SKM-1 (cell line): Measurements from ENCODE around the gene FLCN.

Experiments used
- DNase-seq: peaks from one replicate; lab custom pipeline; 2025; ENCODE audit not compliant: unreplicated experiment; lab: John Stamatoyannopoulos, UW

FLCN gene

DNA sequence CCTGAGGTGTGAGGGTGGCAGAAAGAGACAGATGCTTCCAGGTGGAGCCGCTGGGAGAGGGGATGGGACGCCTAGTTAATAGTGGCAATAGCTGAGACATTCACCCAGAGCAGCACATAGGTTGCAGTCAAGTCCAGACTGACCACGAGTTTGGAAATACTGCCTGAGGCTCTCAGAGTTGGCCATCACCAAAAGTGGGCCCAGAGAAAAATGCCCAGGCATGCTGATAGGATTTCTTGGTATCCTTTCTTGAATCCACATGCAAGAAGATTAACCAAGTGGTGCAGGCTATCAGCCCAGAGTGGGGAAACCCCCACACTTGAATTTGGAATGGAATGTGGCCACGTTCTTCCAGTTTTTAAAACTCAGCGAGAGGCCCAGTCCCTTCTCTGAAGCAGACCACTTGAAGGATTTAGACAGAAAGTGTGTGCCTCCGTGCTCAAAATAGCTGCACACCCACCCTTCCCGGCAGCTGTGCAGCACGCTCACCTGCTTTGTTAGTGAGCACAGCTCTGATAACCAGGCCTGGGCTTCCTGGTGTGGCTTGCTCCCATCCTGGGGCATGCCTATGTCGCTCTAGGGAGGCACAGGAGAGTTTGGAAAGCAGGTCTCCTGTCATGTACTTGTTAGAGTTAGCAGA lies 66.5 kb downstream of the FLCN start:
- DNase-seq, result no peak

GRCh38 chr17:17169396-17169795 lies 67.6 kb downstream of the FLCN start:
- DNase-seq, result no peak

DNA sequence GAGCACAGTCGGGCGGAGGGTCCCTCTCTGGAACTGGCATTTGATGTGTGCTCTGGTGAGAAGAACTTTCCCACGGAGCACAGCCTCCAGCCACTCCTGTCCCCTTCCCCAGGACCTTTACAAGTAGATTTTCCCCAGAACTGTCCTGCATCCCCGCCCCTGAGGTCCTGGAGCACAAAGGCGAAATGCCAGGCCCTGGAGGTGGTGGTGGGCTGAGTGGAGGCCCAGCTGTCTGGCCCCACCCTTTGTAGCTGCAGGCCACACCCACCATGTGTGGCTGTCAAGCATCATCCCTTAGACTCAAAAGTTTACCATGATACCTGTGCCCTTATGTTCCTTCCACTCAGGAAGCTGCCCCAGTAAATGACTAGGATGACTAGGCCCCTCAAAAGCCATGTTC lies 68.6 kb downstream of the FLCN start:
- no peak for DNase-seq

- no peak for DNase-seq
Observed at GRCh38 chr17:17167986-17168385, 69.0 kb downstream of the FLCN start.

DNA sequence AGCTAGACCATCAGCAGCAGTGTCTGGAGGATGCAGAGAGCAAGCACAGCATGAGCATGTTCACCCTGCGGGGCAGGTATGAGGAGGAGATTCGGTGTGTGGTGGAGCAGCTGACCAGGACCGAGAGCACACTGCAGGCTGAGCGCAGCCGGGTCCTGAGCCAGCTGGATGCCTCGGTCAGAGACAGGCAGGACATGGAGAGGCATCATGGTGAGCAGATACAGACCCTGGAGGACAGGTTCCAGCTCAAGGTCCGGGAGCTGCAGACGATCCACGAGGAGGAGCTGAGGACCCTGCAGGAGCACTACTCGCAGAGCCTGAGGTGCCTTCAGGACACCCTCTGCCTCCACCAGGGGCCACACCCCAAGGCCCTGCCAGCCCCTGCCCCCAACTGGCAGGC lies 69.6 kb downstream of the FLCN start:
- DNase-seq, result no peak

GRCh38 chr17:17166446-17166845 lies 70.5 kb downstream of the FLCN start:
- no peak for DNase-seq

DNA sequence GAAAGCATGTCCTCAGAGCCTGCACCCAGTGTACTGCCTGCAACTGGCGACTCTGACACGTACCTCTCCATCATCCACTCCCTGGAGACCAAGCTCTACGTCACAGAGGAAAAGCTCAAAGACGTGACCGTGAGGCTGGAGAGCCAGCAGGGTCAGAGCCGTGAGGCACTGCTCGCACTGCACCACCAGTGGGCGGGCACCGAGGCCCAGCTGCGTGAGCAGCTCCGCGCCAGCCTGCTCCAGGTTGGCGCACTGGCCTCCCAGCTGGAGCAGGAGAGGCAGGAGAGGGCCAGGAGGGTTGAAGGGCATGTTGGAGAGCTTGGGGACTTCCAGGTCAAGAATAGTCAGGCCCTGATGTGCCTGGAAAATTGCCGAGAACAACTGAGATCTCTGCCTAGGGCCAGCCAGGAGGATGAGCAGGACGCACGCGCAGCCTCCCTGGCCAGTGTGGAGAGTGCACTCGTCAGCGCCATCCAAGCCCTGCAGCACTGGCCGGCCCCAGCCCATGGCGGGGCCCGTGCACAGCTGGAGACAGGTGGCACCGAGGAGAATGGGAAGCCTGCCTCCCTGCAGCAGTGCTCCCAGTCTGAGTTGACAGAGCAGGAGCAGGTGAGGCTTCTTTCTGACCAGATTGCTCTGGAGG lies 71.2 kb downstream of the FLCN start:
- no peak for DNase-seq

DNA sequence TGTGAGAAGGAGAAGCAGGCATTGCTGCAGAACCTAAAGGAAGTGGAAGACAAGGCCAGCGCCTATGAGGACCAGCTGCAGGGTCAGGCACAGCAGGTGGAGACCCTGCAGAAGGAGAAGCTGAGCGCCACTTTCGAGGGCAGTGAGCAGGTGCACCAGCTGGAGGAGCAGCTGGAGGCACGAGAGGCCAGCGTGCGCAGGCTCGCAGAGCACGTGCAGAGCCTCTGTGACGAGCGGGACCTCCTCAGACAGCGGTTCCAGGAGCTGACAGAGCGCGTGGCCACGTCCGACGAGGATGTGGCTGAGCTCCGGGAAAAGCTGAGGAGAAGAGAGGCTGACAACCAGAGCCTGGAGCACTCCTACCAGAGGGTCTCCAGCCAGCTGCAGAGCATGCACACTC lies 72.3 kb downstream of the FLCN start:
- DNase-seq, result no peak

- no peak for DNase-seq
Observed at GRCh38 chr17:17164156-17164555, 72.8 kb downstream of the FLCN start.
